ACHN (cell line): ENCODE results near the gene CD300LF.
A peak's percentile ranks its signal among the peaks of the same experiment; 100 is the strongest.

ENCODE experiments used
- DNase-seq: peaks from one replicate; pipeline ENCODE4 v3.0.0-alpha.2; 2015
- in situ Hi-C: cut with HindIII; loops from 2 replicates; pipeline ENCODE4 v1.10.0; 2017; ENCODE audit warnings: low sequenced_read_pairs, low pct_ligation_motif_present, low pct_unique_long_range_greater_than_20kb

The CD300LF gene

GRCh38 chr17:74712756-74713155 lies at the start of gene CD300LF:
Gene CD300LF, minus strand, starts transcription at chr17:74712923. Its CDS starts 57 bp downstream, at chr17:74712866.
- no peak for DNase-seq
- in situ Hi-C loops: no loop called here

- no peak for DNase-seq
- in situ Hi-C loops: no loop called here
These were observed 49.2 kb upstream of the CD300LF start for GRCh38 chr17:74761931-74762330.

- no peak for DNase-seq
- in situ Hi-C loops: no loop called here
These were observed 48.7 kb upstream of the CD300LF start for GRCh38 chr17:74761419-74761818.

- DNase-seq: no peak
- in situ Hi-C loops: no loop called here
These were observed 47.8 kb upstream of the CD300LF start for GRCh38 chr17:74760404-74761105.

DNA sequence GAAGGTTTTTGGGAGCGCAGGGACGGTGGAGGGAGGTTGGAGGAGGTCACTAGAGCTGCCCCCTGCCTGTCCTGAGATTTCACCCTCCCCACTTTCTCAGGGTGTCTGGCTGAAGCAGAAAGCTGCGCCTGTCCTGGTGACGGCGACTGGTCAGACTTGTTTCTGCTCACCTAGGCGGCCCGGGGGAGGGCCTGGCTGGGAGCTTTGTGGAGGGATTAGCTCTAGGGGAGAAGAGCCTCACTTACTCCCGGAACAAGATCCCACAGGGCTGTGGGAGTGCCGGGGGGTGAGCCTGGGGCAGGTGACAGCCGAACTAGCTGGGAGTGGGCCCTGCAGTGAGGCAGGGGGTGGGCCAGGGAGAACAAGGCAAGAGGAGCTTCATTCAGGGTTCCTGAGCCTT lies 47.2 kb upstream of the CD300LF start:
- no peak for DNase-seq
- in situ Hi-C loops: no loop called here

DNA sequence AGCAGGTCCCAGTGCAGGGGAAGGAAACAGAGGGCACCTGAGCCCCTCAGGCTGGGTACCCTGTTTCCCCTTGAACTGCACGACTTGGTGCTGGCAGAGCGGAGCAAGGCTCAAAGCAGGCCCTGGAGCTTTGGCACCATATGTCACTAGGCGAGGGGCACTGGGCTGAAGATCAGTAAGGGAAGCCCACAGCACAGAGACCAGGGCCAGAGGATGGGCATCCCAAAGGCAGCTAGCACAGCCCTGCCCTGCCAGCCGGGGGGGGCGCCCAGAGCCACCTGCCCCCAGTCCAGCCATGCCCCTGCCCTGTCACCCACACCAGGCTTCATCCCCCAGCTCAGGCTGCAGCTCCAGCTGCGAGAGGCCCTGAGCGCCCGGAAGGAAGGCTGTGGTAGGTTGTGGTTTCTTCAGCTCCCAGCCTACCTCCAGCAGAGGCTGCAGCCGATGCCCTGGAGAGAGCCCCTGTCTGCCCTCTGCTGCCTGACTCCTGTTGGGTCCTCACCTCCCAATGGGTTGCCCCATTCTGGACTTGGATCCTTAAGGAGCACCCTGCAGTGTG lies 46.6 kb upstream of the CD300LF start:
- in situ Hi-C loops: no loop called here
- no peak for DNase-seq

DNA sequence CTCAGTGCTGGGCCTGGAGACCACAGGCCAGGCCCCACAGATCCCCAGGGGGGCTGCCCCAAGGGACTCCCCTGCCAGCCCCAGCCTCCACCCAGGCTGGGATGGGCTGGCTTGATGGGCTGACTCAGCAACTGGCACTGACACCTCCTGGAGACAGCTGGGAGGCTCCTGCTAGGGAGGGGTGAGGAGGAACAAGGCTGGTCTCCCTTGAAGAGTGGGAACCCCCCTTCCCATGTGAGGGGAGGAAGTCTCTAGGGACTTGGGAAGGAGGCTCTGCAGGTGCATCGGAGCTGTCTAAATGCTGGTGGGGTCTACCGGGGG lies 46.1 kb upstream of the CD300LF start:
- peak; percentile 37 for DNase-seq
- in situ Hi-C loops: no loop called here

DNA sequence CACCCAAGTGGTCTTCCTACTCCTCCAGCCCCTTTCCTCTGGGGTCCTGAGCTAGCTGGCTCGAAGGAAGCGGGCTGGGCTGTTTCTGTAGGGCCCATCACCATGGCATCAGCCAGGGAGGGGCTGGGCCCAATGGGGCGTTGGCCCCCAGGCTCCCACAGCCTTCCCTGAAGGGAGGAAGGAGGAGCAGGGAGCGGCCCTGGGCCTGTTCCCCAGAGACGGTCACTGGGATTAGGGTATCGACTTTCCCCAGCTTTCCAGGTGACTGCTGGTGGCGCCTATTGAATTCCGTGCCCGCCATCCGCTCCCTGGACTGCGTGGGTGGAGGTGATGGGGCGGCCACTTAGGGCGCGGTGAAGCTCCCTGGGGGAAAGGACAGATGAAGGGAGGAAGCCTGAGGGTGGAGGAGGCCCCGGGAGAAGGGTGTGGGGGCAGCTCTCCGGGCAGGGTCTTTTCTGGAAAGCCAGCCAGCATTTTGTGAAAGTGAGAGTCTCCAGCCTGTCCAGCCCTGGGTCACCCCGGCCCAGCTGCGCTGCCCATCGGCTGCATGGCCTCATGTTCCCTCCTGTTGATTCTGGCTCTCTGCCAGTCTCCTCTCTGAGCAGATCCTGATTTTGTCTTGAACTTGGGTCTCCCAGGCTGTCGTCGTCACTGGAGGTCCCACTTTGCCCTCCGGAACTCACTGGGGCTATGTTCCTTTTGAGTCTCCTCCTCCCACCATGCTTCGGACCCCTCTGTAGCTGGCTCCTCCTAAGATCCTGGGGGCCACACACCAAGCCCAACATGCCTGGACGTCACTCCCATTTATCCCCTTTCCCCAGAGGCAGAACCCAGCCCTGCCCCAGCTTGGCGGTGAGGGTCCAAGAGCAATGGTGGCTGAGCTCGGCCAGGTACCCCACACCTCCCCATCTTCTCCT lies 45.5 kb upstream of the CD300LF start:
- DNase-seq: no peak
- in situ Hi-C loops: no loop called here

- in situ Hi-C loops: no loop called here
- DNase-seq: no peak
These were observed 44.8 kb upstream of the CD300LF start for GRCh38 chr17:74757502-74757901.

- in situ Hi-C loops: no loop called here
These were observed 44.2 kb upstream of the CD300LF start for GRCh38 chr17:74756891-74757290.

DNA sequence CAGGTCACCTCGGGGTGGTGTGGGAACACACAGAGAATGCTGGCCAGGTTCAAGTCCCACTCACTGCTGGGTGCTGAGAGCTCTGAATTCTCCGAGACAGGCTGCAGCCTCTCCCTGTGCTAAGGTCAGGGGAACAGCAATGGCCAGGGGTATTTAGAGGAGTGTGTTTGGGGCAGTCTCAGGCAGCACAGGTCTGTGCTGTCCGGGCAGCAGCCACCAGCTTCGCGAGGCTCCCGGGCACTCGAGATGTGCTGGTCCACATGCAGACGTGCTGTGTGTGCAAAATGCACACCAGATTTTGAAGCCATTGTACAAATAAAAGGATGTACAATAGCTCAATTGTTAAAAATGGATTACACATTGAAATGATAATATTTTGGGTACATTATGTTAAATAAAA lies 42.8 kb upstream of the CD300LF start:
- in situ Hi-C loops: no loop called here

More at GRCh38 chr17:74756891-74757290, 44.2 kb upstream of the CD300LF start:
- no peak for DNase-seq

GRCh38 chr17:74754832-74755231 lies 42.1 kb upstream of the CD300LF start:
- in situ Hi-C loops: no loop called here
- no peak for DNase-seq

More for the DNA sequence above, 42.8 kb upstream of the CD300LF start:
- no peak for DNase-seq

DNA sequence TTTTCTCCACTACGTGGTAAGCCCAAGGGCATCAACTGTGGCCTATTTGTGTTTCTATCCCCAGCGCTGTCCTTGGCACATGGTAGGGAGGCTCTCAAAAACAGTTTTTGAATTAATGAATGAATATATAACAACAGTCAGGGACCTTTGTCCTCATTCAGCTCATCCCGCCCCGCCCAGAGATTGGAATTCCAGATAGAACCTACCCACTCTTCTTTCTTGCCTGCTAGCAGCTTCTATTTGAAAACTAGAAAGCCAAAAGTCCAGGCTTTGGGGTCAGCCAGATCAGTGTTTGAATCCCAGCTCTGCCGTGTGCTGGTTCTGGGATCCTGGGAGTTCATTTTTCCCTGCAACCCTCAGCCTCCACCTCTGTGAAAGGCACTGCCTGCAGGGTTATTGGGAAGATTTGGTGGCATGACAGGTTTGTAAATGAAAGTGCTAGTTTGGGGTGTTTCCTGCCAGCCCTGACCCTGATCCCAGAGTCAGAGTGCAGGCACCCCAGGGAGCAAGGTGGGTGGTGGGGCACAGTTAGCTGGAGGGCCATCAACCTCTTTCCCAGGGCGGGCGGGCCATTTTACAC lies 40.2 kb upstream of the CD300LF start:
- in situ Hi-C loops: no loop called here

GRCh38 chr17:74752415-74752814 lies 39.7 kb upstream of the CD300LF start:
- in situ Hi-C loops: no loop called here
- no peak for DNase-seq

More for the DNA sequence above, 40.2 kb upstream of the CD300LF start:
- no peak for DNase-seq

- DNase-seq: no peak
- in situ Hi-C loops: no loop called here
These were observed 37.8 kb upstream of the CD300LF start for GRCh38 chr17:74750327-74751069.

- in situ Hi-C loops: no loop called here
- no peak for DNase-seq
These were observed 37.3 kb upstream of the CD300LF start for GRCh38 chr17:74750039-74750326.

- in situ Hi-C loops: no loop called here
- peak; percentile 68 for DNase-seq
These were observed 36.7 kb upstream of the CD300LF start for GRCh38 chr17:74749279-74750038.
